Panc1 (cell line): ENCODE data around the gene TRAPPC2L. TPM values are rescaled to one million over a fixed set of nuclear protein-coding genes. Genes with fewer than 3 reads are reported as not detected.

Experiments used
- ATAC-seq: fragments of 200-7000 bp; cut with Tn5 transposase; 2 replicates; pipeline ENCODE4 v1.9.1; 2020; ENCODE audit warnings: mild to moderate bottlenecking, moderate library complexity
- BruUV-seq: library from RNA; stranded (reverse); fragments of 400-500 nt; replicated peaks from 2 replicates; lab custom pipeline; 2021; lab: Mats Ljungman, UMichigan
- CTCF ChIA-PET: fragments of 300-600 bp; sonication (Branson Sonifier 250); formaldehyde crosslinking; loops from one replicate; lab custom pipeline; 2022; ENCODE audit warnings: antibody characterized with exemption; lab: Charles Lee
- POLR2A ChIA-PET: fragments of 300-600 bp; sonication (Branson Sonifier 250); formaldehyde crosslinking; loops from one replicate; lab custom pipeline; 2022; ENCODE audit warnings: antibody characterized with exemption; lab: Charles Lee
- DNase-seq: peaks from one replicate; pipeline ENCODE4 v3.0.0-alpha.2; 2010; ENCODE audit warnings: low read depth, low spot score
- H3K27ac ChIP-seq: 2 replicates; pipeline ENCODE4 v1.5.1; 2011; ENCODE audit warnings: mild to moderate bottlenecking, low read length, inconsistent platforms
- H3K27me3 ChIP-seq: fragments of 200-500 bp; sonication (Bioruptor generic); 2 replicates; pipeline ENCODE4 v1.6.0; 2014; ENCODE audit warnings: low read length, inconsistent platforms; ENCODE audit not compliant: control insufficient read depth, insufficient read depth
- H3K36me3 ChIP-seq: fragments of 200-500 bp; sonication (Bioruptor generic); 2 replicates; pipeline ENCODE4 v1.5.1; 2014; ENCODE audit warnings: inconsistent platforms, mild to moderate bottlenecking, low read length, moderate library complexity; ENCODE audit not compliant: control insufficient read depth, insufficient read depth
- H3K4me1 ChIP-seq: 2 replicates; pipeline ENCODE4 v1.5.1; 2011; ENCODE audit warnings: inconsistent platforms, mild to moderate bottlenecking, low read length, moderate library complexity; ENCODE audit not compliant: control insufficient read depth, insufficient read depth
- H3K4me3 ChIP-seq, 2 experiments: 2 replicates each; pipeline ENCODE4 v1.5.1; 2011 to 2012; ENCODE audit warnings: low read depth in 2 of 2, low read length in 2 of 2, mild to moderate bottlenecking in 2 of 2, inconsistent platforms in 1 of 2, moderate library complexity in 1 of 2
- H3K9me3 ChIP-seq: fragments of 200-500 bp; sonication (Bioruptor generic); 2 replicates; pipeline ENCODE4 v1.5.1; 2014; ENCODE audit warnings: low read depth, mild to moderate bottlenecking, inconsistent platforms, low read length, moderate library complexity; ENCODE audit not compliant: control insufficient read depth, insufficient read depth
- CTCF ChIP-seq: fragments of 450-650 bp; IDR thresholded peaks from 2 replicates; pipeline ENCODE4 v1.5.1; 2017; ENCODE audit warnings: mild to moderate bottlenecking
- POLR2AphosphoS5 ChIP-seq: IDR thresholded peaks from 2 replicates; pipeline ENCODE4 v1.6.1; 2012; ENCODE audit warnings: mild to moderate bottlenecking, low read depth, low read length, moderate library complexity
- REST ChIP-seq, 2 experiments: IDR thresholded peaks; 2 replicates each; pipeline ENCODE4 v1.6.1; 2011 to 2012; ENCODE audit warnings: low read depth in 2 of 2, control low read depth in 1 of 2, low read length in 1 of 2, mild to moderate bottlenecking in 1 of 2, moderate library complexity in 1 of 2; ENCODE audit not compliant: insufficient read depth in 1 of 2
- SIN3A ChIP-seq: IDR thresholded peaks from 2 replicates; pipeline ENCODE4 v1.6.1; 2012; ENCODE audit warnings: low read depth, mild to moderate bottlenecking, low read length, moderate library complexity, borderline replicate concordance; ENCODE audit not compliant: insufficient read depth
- TCF7L2 ChIP-seq: IDR thresholded peaks from 2 replicates; pipeline ENCODE4 v1.6.1; 2011; ENCODE audit warnings: mild to moderate bottlenecking, low read depth, low read length, inconsistent platforms
- in situ Hi-C: cut with HindIII; loops from 2 replicates; pipeline ENCODE4 v1.10.0; 2016; ENCODE audit warnings: low sequenced_read_pairs, low pct_unique_long_range_greater_than_20kb
- intact Hi-C: fragments of 100-400 bp; cut with micrococcal nuclease; formaldehyde crosslinking; loops from one replicate; pipeline ENCODE4 v1.10.0; 2022; ENCODE audit not compliant: unreplicated experiment
- total RNA-seq: library from RNA; stranded (reverse); gene quantifications from one replicate; pipeline ENCODE4 v1.2.1, GENCODE V29; 2021; ENCODE audit not compliant: unreplicated experiment

Gene TRAPPC2L
- total RNA-seq, 1 experiment from 2014 or later, result 73.8 TPM

GRCh38 chr16:88911136-88911945 lies 54.4 kb downstream of the TRAPPC2L start:
- DNase-seq, result no peak
- Histone ChIP-seq H3K27ac (no peak overlapping the region), H3K9me3 (no peaks in the 10 kb centered on the region), H3K4me3 (no peak overlapping the region), H3K36me3 (no peaks in the 10 kb centered on the region), H3K4me1 (peaks cover 13% of the 10 kb centered on the region; the same call in 1 of the 2 replicates), H3K27me3 (no peaks in the 10 kb centered on the region)
- no peak for ATAC-seq
- TF ChIP-seq TCF7L2, result no peak
- no peak for TF ChIP-seq SIN3A
- TF ChIP-seq CTCF, result no peak
- TF ChIP-seq REST (IDR thresholded peaks at IDR 0.05; ENCODE audit: insufficient read depth in 1 of 2, low read depth in 2 of 2, low read length in 1 of 2), result no peak
- TF ChIP-seq POLR2AphosphoS5, result no peak
- in situ Hi-C loops (no loop called here), intact Hi-C loops (no loop called here)
- ChIA-PET POLR2A (interaction anchor here (0.5 to 0.6 kb wide), 2 partner anchors 44 to 348 kb away, joined by 3 to 5 read pairs; no protein-coding TSS in a partner anchor), CTCF (no interaction called here)
- BruUV-seq, result no TSS peak

GRCh38 chr16:88911946-88912310 lies 55.0 kb downstream of the TRAPPC2L start:
- no TSS peak for BruUV-seq
- no peak for TF ChIP-seq REST (IDR thresholded peaks at IDR 0.05; ENCODE audit: insufficient read depth in 1 of 2, low read depth in 2 of 2, low read length in 1 of 2)
- no peak for TF ChIP-seq CTCF
- TF ChIP-seq SIN3A, result no peak
- TF ChIP-seq POLR2AphosphoS5, result no peak
- TF ChIP-seq TCF7L2, result no peak
- H3K4me3 ChIP-seq, result no peak overlapping the region
- no peak for DNase-seq
- no peaks in the 10 kb centered on the region for H3K27me3 ChIP-seq
- no peak for ATAC-seq
- H3K27ac ChIP-seq, result no peak overlapping the region
- H3K9me3 ChIP-seq, result no peaks in the 10 kb centered on the region
- POLR2A ChIA-PET, result interaction anchor here (0.6 kb wide), 1 partner anchor 45 kb away, joined by 3 read pairs; no protein-coding TSS in a partner anchor
- no peaks in the 10 kb centered on the region for H3K36me3 ChIP-seq
- H3K4me1 ChIP-seq, result peaks cover 14% of the 10 kb centered on the region; the same call in 1 of the 2 replicates
- CTCF ChIA-PET, result no interaction called here
- intact Hi-C loops, result no loop called here
- in situ Hi-C loops, result no loop called here
